A549 (cell line): ENCODE measurements around the gene OLFML3. TPM values are rescaled to one million over a fixed set of nuclear protein-coding genes. Genes with fewer than 3 reads are reported as not detected.

Experiments used
- ATAC-seq, 2 experiments: fragments of 200-7000 bp in 1 of 2; fragments of >200 bp in 1 of 2; cut with Nextera tagmentation in 1 of 2; cut with Tn5 transposase in 1 of 2; 3 replicates each; pipeline versions ENCODE4 v1.8.0 to v1.9.1; 2018 to 2020; ENCODE audit warnings: mild to moderate bottlenecking in 1 of 2, moderate library complexity in 1 of 2
- CTCF ChIA-PET: fragments of 300-600 bp; sonication (Branson Sonifier 250); formaldehyde crosslinking; extraction: SDS; loops from one replicate; lab custom pipeline; 2021; ENCODE audit warnings: antibody characterized with exemption, inconsistent platforms; lab: Yijun Ruan, JAX
- POLR2A ChIA-PET: fragments of 350-600 bp; formaldehyde crosslinking; extraction: SDS; loops from one replicate; lab custom pipeline; 2021; ENCODE audit warnings: antibody characterized with exemption, inconsistent platforms; lab: Yijun Ruan, JAX
- DNase-seq, 2 experiments: peaks; one replicate each; pipeline versions ENCODE4 v3.0.0 to v3.0.0-alpha.2; 2011 to 2016; ENCODE audit warnings: low read depth in 1 of 2, low spot score in 1 of 2
- FAIRE-seq: peaks from 2 replicates; lab custom pipeline; 2011; peaks lifted over from hg19 to GRCh38; lab: Jason Lieb, UNC
- H3K27ac ChIP-seq, 2 experiments: fragments of >200 bp; sonication (Bioruptor Twin); formaldehyde crosslinking; 3 replicates each; pipeline ENCODE4 v1.5.1; 2016 to 2017
- H3K4me1 ChIP-seq: fragments of >200 bp; sonication (Bioruptor Twin); formaldehyde crosslinking; 3 replicates; pipeline ENCODE4 v1.6.1; 2016
- H3K4me2 ChIP-seq: fragments of >200 bp; sonication (Bioruptor Twin); formaldehyde crosslinking; 3 replicates; pipeline ENCODE4 v1.6.1; 2016
- H3K4me3 ChIP-seq: fragments of >200 bp; sonication (Bioruptor Twin); formaldehyde crosslinking; 3 replicates; pipeline ENCODE4 v1.5.1; 2016
- H3K9me3 ChIP-seq: fragments of >200 bp; sonication (Bioruptor Twin); formaldehyde crosslinking; 3 replicates; pipeline ENCODE4 v1.6.1; 2016
- CBX8 ChIP-seq: fragments of 200-600 bp; sonication (generic); IDR thresholded peaks from 2 replicates; pipeline ENCODE4 v1.6.1; 2016
- CEBPB ChIP-seq, 2 experiments: fragments of >200 bp in 1 of 2; sonication (Bioruptor Twin) in 1 of 2; formaldehyde crosslinking in 1 of 2; IDR thresholded peaks; 2 replicates each; pipeline ENCODE4 v1.6.1; 2012 to 2016
- CHD4 ChIP-seq: fragments of 200-600 bp; sonication (generic); IDR thresholded peaks from 2 replicates; pipeline ENCODE4 v1.6.1; 2016; ENCODE audit warnings: antibody characterized with exemption, mild to moderate bottlenecking, borderline replicate concordance
- E2F6 ChIP-seq: IDR thresholded peaks from 2 replicates; pipeline ENCODE4 v1.6.1; 2012; ENCODE audit warnings: low read depth, borderline replicate concordance
- EHF ChIP-seq: fragments of 250-450 bp; sonication (Bioruptor Pico); IDR thresholded peaks from 2 replicates; pipeline ENCODE4 v1.5.0; 2020; ENCODE audit warnings: mild to moderate bottlenecking
- EHMT2 ChIP-seq: fragments of 200-600 bp; sonication (generic); IDR thresholded peaks from 2 replicates; pipeline ENCODE4 v1.6.1; 2016; ENCODE audit warnings: antibody characterized with exemption, low read depth, mild to moderate bottlenecking, moderate library complexity
- ESRRA ChIP-seq: fragments of 150-350 bp; IDR thresholded peaks from 2 replicates; pipeline ENCODE4 v1.6.1; 2014; ENCODE audit warnings: mild to moderate bottlenecking, low read length, borderline replicate concordance
- FOSB ChIP-seq: fragments of 250-450 bp; sonication (Bioruptor Pico); IDR thresholded peaks from 2 replicates; pipeline ENCODE4 v1.5.0; 2020; ENCODE audit warnings: mild to moderate bottlenecking, moderate library complexity
- HMGXB4 ChIP-seq: fragments of 250-450 bp; sonication (Bioruptor Pico); IDR thresholded peaks from 2 replicates; pipeline ENCODE4 v1.5.0; 2021; ENCODE audit warnings: mild to moderate bottlenecking, moderate library complexity, borderline replicate concordance
- HOXA7 ChIP-seq: fragments of 250-450 bp; sonication (Bioruptor Pico); IDR thresholded peaks from 2 replicates; pipeline ENCODE4 v1.5.0; 2020; ENCODE audit warnings: mild to moderate bottlenecking, moderate library complexity
- HOXB13 ChIP-seq: fragments of 250-450 bp; sonication (Bioruptor Pico); IDR thresholded peaks from 2 replicates; pipeline ENCODE4 v1.5.0; 2020; ENCODE audit warnings: low read depth, mild to moderate bottlenecking, moderate library complexity
- JUN ChIP-seq, 2 experiments: fragments of >200 bp; sonication (Bioruptor Twin); formaldehyde crosslinking; IDR thresholded peaks; 2 replicates in 1 of 2; 3 replicates in 1 of 2; pipeline ENCODE4 v1.6.1; 2016 to 2017
- NFE2L2 ChIP-seq: fragments of 150-350 bp; conservative IDR thresholded peaks from 2 replicates; pipeline ENCODE4 v1.6.1; 2014; ENCODE audit warnings: low read length
- NR3C1 ChIP-seq: fragments of >200 bp; sonication (Bioruptor Twin); formaldehyde crosslinking; IDR thresholded peaks from 3 replicates; pipeline ENCODE4 v1.6.1; 2017
- RAD21 ChIP-seq, 2 experiments: fragments of >200 bp in 1 of 2; sonication (Bioruptor Twin) in 1 of 2; formaldehyde crosslinking in 1 of 2; IDR thresholded peaks in 1 of 2; conservative IDR thresholded peaks in 1 of 2; 2 replicates in 1 of 2; 3 replicates in 1 of 2; pipeline ENCODE4 v1.6.1; 2012 to 2018; ENCODE audit warnings: inconsistent platforms in 1 of 2
- RCOR1 ChIP-seq: fragments of 150-350 bp; IDR thresholded peaks from 2 replicates; pipeline ENCODE4 v1.6.1; 2014; ENCODE audit warnings: antibody characterized with exemption, low read length, low read depth
- RNF2 ChIP-seq: fragments of 200-600 bp; sonication (generic); IDR thresholded peaks from 2 replicates; pipeline ENCODE4 v1.6.1; 2016; ENCODE audit warnings: low read depth, mild to moderate bottlenecking, antibody characterized with exemption, moderate library complexity, borderline replicate concordance
- SMC3 ChIP-seq: fragments of >200 bp; sonication (Bioruptor Twin); formaldehyde crosslinking; IDR thresholded peaks from 3 replicates; pipeline ENCODE4 v1.6.1; 2018; ENCODE audit warnings: inconsistent platforms
- TFCP2L1 ChIP-seq: fragments of 250-450 bp; sonication (Bioruptor Pico); IDR thresholded peaks from 2 replicates; pipeline ENCODE4 v1.5.0; 2021; ENCODE audit warnings: mild to moderate bottlenecking
- ZNF302 ChIP-seq: fragments of 250-450 bp; sonication (Bioruptor Pico); IDR thresholded peaks from 2 replicates; pipeline ENCODE4 v1.9.0; 2021; ENCODE audit warnings: inconsistent platforms, mild to moderate bottlenecking, moderate library complexity
- ZSCAN20 ChIP-seq: fragments of 250-450 bp; sonication (Bioruptor Pico); IDR thresholded peaks from 2 replicates; pipeline ENCODE4 v1.8.0; 2022; ENCODE audit warnings: mild to moderate bottlenecking, moderate library complexity
- WGBS: methylation state at CpG from one replicate; pipeline ENCODE4 v1.1.6; 2017; ENCODE audit errors: missing lambda C conversion rate; 5-methylcytosine and 5-hydroxymethylcytosine counted together
- polyA plus RNA-seq, 4 experiments: library from polyadenylated mRNA; depleted of rRNA in 3 of 4; stranded (reverse); fragments of >200 nt; fragmentation: RNase III in 1 of 4; extraction: RNeasy Plus Mini Kit Qiagen cat#74134 plus additional on column Dnase treatment in 1 of 4; gene quantifications; 2 replicates in 3 of 4; 3 replicates in 1 of 4; pipeline ENCODE4 v1.2.3, GENCODE V29; 2011 to 2017
- TF ChIP-seq, protein P1 (sequence below): fragments of 150-350 bp; IDR thresholded peaks from 2 replicates; pipeline ENCODE4 v1.6.1; 2014; ENCODE audit warnings: low read depth, mild to moderate bottlenecking, low read length
- TF ChIP-seq, protein P2 (sequence below): fragments of >200 bp; sonication (Bioruptor Twin); formaldehyde crosslinking; IDR thresholded peaks from 2 replicates; pipeline ENCODE4 v1.6.1; 2016
- TF ChIP-seq, protein P3 (sequence below): IDR thresholded peaks from 2 replicates; pipeline ENCODE4 v1.6.1; 2012

Gene OLFML3
- polyA plus RNA-seq, 2 of the 4 experiments (the other 2 are of a cell fraction), result 1.2 to 9.3 TPM

- FAIRE-seq (no peak), DNase-seq (no peak), ATAC-seq (no peak)
- Histone ChIP-seq H3K4me2 (no peak overlapping the region), H3K4me1 (no peaks in the 10 kb centered on the region), H3K27ac (no peak overlapping the region), H3K4me3 (no peak overlapping the region), H3K9me3 (no peaks in the 10 kb centered on the region)
- TF ChIP-seq CEBPB (IDR thresholded peaks at IDR 0.05), result no peak
- TF ChIP-seq CBX8, result no peak
- TF ChIP-seq CHD4, result no peak
- no peak for TF ChIP-seq NFE2L2
- TF ChIP-seq, protein P1, sequence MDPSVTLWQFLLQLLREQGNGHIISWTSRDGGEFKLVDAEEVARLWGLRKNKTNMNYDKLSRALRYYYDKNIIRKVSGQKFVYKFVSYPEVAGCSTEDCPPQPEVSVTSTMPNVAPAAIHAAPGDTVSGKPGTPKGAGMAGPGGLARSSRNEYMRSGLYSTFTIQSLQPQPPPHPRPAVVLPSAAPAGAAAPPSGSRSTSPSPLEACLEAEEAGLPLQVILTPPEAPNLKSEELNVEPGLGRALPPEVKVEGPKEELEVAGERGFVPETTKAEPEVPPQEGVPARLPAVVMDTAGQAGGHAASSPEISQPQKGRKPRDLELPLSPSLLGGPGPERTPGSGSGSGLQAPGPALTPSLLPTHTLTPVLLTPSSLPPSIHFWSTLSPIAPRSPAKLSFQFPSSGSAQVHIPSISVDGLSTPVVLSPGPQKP, result no peak
- TF ChIP-seq HOXA7, result no peak
- no peak for TF ChIP-seq SMC3
- TF ChIP-seq HOXB13 (CRISPR knock-in tag), result no peak
- TF ChIP-seq RNF2, result no peak
- no peak for TF ChIP-seq EHMT2
- TF ChIP-seq, protein P2, sequence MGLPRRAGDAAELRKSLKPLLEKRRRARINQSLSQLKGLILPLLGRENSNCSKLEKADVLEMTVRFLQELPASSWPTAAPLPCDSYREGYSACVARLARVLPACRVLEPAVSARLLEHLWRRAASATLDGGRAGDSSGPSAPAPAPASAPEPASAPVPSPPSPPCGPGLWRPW, result no peak
- no peak for TF ChIP-seq NR3C1
- TF ChIP-seq, protein P3, sequence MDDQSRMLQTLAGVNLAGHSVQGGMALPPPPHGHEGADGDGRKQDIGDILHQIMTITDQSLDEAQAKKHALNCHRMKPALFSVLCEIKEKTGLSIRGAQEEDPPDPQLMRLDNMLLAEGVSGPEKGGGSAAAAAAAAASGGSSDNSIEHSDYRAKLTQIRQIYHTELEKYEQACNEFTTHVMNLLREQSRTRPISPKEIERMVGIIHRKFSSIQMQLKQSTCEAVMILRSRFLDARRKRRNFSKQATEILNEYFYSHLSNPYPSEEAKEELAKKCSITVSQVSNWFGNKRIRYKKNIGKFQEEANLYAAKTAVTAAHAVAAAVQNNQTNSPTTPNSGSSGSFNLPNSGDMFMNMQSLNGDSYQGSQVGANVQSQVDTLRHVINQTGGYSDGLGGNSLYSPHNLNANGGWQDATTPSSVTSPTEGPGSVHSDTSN, result no peak
- TF ChIP-seq E2F6, result no peak
- no peak for TF ChIP-seq FOSB (CRISPR knock-in tag)
- ChIA-PET POLR2A (no interaction called here), CTCF (no interaction called here)
- WGBS, result 100% methylated on average over 1 of the region's 1 CpG
Measured at GRCh38 chr1:113957984-113958383, 21.3 kb upstream of the OLFML3 start.

DNA sequence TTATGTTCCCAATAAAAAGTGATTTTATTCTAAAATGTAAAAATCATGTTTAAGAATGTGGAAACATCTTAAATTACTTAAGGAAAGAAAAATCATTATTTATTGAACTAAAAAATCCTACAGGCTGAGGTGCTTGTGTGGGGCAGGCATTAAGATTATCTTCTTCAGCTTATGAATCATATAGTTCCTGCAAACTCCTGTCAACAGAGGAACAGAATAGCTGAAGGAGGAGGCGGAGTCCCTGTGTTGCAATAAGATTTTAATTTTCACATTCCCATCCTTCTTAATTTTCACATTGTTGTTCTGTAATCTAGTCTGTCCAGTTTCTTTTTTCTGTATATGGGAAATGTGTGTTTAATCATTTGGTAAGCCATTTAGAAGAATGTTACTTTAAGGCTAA lies 20.6 kb upstream of the OLFML3 start:
- H3K9me3 ChIP-seq, result no peaks in the 10 kb centered on the region
- TF ChIP-seq ESRRA, result no peak
- no peak for TF ChIP-seq RAD21 (conservative IDR thresholded peaks at IDR 0.05 in 1 of 2, IDR thresholded peaks at IDR 0.05 in 1 of 2)
- no peak for TF ChIP-seq TFCP2L1
- TF ChIP-seq RCOR1, result no peak
- no peak for TF ChIP-seq ZNF302 (CRISPR knock-in tag)
- TF ChIP-seq NFE2L2, result no peak
- no peak for TF ChIP-seq EHF (CRISPR knock-in tag)
- TF ChIP-seq NR3C1, result no peak
- no peak for TF ChIP-seq SMC3
- TF ChIP-seq ZSCAN20 (CRISPR knock-in tag), result no peak
- TF ChIP-seq CHD4, result no peak
- TF ChIP-seq HMGXB4 (CRISPR knock-in tag), result no peak
- no peak for TF ChIP-seq JUN (IDR thresholded peaks at IDR 0.05)
- H3K4me1 ChIP-seq, result no peaks in the 10 kb centered on the region
- WGBS, result 89% methylated on average over 1 of the region's 1 CpG
- no peak overlapping the region for H3K4me2 ChIP-seq
- DNase-seq, result no peak
- no peak overlapping the region for H3K4me3 ChIP-seq
- FAIRE-seq, result no peak
- ChIA-PET CTCF (no interaction called here), POLR2A (no interaction called here)
- H3K27ac ChIP-seq, result no peak overlapping the region
- ATAC-seq, result no peak
